Left lung (tissue), 10 donors: ENCODE data around the gene CNBD2. TPM values are rescaled to one million over a fixed set of nuclear protein-coding genes. Genes with fewer than 3 reads are reported as not detected.
"Not testable (repeated sequence)": the region's sequence is repeated elsewhere in the genome, so short reads cannot be mapped to it uniquely, and the experiment has no call there.

ENCODE experiments used
- ATAC-seq: fragments of 200-7000 bp; cut with Tn5 transposase; one replicate; pipeline ENCODE4 v1.9.1; 2020; ENCODE audit warnings: moderate library complexity
- DNase-seq, 4 donors: peaks; one replicate each; pipeline ENCODE4 v3.0.0-alpha.2; 2013 to 2020
- H3K27ac ChIP-seq, 2 donors: fragments of 200-600 bp; sonication (generic) in 1 of 2; one replicate each; pipeline versions ENCODE4 v1.5.0 to v1.8.0; 2020 to 2021
- H3K27me3 ChIP-seq, 2 donors: fragments of 200-600 bp; sonication (generic) in 1 of 2; one replicate each; pipeline versions ENCODE4 v1.5.0 to v1.8.0; 2020 to 2021
- H3K36me3 ChIP-seq, 2 donors: fragments of 200-600 bp; sonication (generic) in 1 of 2; one replicate each; pipeline versions ENCODE4 v1.5.0 to v1.8.0; 2020 to 2021
- H3K4me1 ChIP-seq, 2 donors: fragments of 200-600 bp; one replicate each; pipeline ENCODE4 v1.8.0; 2021
- H3K4me3 ChIP-seq, 2 donors: fragments of 200-600 bp; sonication (generic) in 1 of 2; one replicate each; pipeline versions ENCODE4 v1.5.0 to v1.8.0; 2020 to 2021; ENCODE audit warnings: mild to moderate bottlenecking in 1 of 2
- H3K9me3 ChIP-seq, 2 donors: fragments of 200-600 bp; sonication (generic) in 1 of 2; one replicate each; pipeline versions ENCODE4 v1.5.0 to v1.8.0; 2020 to 2021
- intact Hi-C, 2 donors: fragments of 100-400 bp; cut with DNase I; formaldehyde crosslinking; loops; one replicate each; pipeline versions ENCODE4 v1.11.2 to v1.14.2; 2022
- polyA plus RNA-seq, 6 donors: library from polyadenylated mRNA; unstranded; fragments of 120-200 nt; gene quantifications; one replicate each; pipeline ENCODE4 v1.2.1, GENCODE V29; 2013; ENCODE audit not compliant: insufficient read length in 6 of 6
- total RNA-seq, 2 donors: library from RNA; stranded (reverse); fragmentation: NEBNext Ultra II Directional; extraction: Animal tissue kit (Norgen Biotek cat#: 25700); gene quantifications; one replicate each; pipeline ENCODE4 v1.2.1, GENCODE V29; 2021
- TF ChIP-seq, protein P1 (sequence below), 2 donors: fragments of 200-600 bp; sonication (generic) in 1 of 2; IDR thresholded peaks; one replicate each; pipeline versions ENCODE4 v1.5.0 to v1.8.0; 2021; ENCODE audit warnings: antibody characterized with exemption in 2 of 2
- donor health status: DM: no; HTN: yes; CAD: no.
- donor health status: DM: no; HTN: no; CAD: no.

The CNBD2 gene
- total and polyA plus RNA-seq, 8 donors, result 0.36 to 3.6 (median 0.51) TPM

GRCh38 chr20:36018208-36018988 lies 50.0 kb downstream of the CNBD2 start:
- no peaks in the 10 kb centered on the region for H3K9me3 ChIP-seq
- intact Hi-C loops, result no loop called here
- H3K27me3 ChIP-seq, result no peaks in the 10 kb centered on the region
- H3K4me1 ChIP-seq, result peaks cover 7 to 19% of the 10 kb centered on the region in 2 donors
- DNase-seq (no peak), ATAC-seq (peak; percentile 52)
- H3K27ac ChIP-seq, result peak overlapping the region in 1 of 2 donors; percentile 48
- TF ChIP-seq, protein P1, sequence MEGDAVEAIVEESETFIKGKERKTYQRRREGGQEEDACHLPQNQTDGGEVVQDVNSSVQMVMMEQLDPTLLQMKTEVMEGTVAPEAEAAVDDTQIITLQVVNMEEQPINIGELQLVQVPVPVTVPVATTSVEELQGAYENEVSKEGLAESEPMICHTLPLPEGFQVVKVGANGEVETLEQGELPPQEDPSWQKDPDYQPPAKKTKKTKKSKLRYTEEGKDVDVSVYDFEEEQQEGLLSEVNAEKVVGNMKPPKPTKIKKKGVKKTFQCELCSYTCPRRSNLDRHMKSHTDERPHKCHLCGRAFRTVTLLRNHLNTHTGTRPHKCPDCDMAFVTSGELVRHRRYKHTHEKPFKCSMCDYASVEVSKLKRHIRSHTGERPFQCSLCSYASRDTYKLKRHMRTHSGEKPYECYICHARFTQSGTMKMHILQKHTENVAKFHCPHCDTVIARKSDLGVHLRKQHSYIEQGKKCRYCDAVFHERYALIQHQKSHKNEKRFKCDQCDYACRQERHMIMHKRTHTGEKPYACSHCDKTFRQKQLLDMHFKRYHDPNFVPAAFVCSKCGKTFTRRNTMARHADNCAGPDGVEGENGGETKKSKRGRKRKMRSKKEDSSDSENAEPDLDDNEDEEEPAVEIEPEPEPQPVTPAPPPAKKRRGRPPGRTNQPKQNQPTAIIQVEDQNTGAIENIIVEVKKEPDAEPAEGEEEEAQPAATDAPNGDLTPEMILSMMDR (IDR thresholded peaks at IDR 0.05), result no peak
- no peaks in the 10 kb centered on the region for H3K36me3 ChIP-seq
- H3K4me3 ChIP-seq, result no peak overlapping the region

DNA sequence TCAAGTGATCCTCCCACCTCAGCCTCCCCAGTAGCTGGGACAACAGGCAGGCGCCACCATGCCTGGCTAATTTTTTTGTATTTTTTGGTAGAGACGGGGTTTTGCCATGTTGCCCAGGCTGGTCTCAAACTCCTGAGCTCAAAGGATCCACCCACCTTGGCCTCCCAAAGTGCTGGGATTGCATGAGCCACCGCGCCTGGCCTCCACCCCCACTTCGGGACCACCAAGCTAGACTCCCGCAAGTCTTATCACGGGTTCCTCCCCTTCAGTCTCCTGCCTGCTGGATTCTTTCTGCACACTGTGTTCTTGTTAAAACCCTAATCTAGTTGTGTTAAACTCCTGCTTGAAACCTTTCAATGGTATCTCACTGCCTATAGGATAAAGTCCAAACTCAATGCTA lies 57.7 kb downstream of the CNBD2 start:
- DNase-seq, H3K27me3 ChIP-seq, H3K9me3 ChIP-seq, H3K4me1 ChIP-seq, ATAC-seq, H3K36me3 ChIP-seq, H3K27ac ChIP-seq, intact Hi-C loops, H3K4me3 ChIP-seq: not testable (repeated sequence)

- H3K27ac ChIP-seq, result no peak overlapping the region
- intact Hi-C loops, result no loop called here
- no peaks in the 10 kb centered on the region for H3K9me3 ChIP-seq
- DNase-seq (no peak), ATAC-seq (no peak)
- H3K27me3 ChIP-seq, result no peaks in the 10 kb centered on the region
- H3K4me3 ChIP-seq, result no peak overlapping the region
- no peaks in the 10 kb centered on the region for H3K36me3 ChIP-seq
- TF ChIP-seq, protein P1 (IDR thresholded peaks at IDR 0.05), result no peak
- H3K4me1 ChIP-seq, result no peaks in the 10 kb centered on the region
These were observed 59.9 kb downstream of the CNBD2 start for GRCh38 chr20:36028106-36028808.

DNA sequence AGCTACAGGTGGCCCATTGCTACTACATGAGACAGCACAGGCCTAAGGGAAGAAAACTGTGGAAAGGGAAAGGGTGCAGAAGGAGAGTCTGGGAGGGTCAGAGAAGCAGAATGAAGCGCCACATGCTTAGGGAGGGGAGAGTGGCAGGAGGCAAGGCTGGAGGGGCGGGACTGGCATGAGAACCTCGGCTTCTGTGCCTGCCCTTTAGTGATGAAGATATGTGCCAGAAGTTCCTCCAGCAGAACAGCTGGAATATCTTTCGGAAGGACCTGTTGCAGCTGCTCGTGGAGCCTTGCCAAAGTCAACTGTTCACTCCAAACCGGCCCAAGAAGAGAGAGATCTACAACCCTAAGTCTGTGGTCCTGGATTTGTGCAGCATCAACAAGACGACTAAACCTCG lies 61.8 kb downstream of the CNBD2 start:
- intact Hi-C loops, result no loop called here
- DNase-seq (peak in 1 of 4 donors; percentile 75), ATAC-seq (no peak)
- H3K9me3 ChIP-seq, result no peaks in the 10 kb centered on the region
- H3K4me3 ChIP-seq, result no peak overlapping the region
- no peak overlapping the region for H3K27ac ChIP-seq
- no peaks in the 10 kb centered on the region for H3K36me3 ChIP-seq
- no peaks in the 10 kb centered on the region for H3K4me1 ChIP-seq
- TF ChIP-seq, protein P1 (IDR thresholded peaks at IDR 0.05), result no peak
- no peaks in the 10 kb centered on the region for H3K27me3 ChIP-seq

GRCh38 chr20:36031806-36032205 lies 63.4 kb downstream of the CNBD2 start:
- ATAC-seq (no peak), DNase-seq (no peak)
- TF ChIP-seq, protein P1 (IDR thresholded peaks at IDR 0.05), result no peak
- intact Hi-C loops, result no loop called here
- no peak overlapping the region for H3K27ac ChIP-seq
- H3K4me1 ChIP-seq, result no peaks in the 10 kb centered on the region
- no peaks in the 10 kb centered on the region for H3K9me3 ChIP-seq
- no peak overlapping the region for H3K4me3 ChIP-seq
- H3K27me3 ChIP-seq, result no peaks in the 10 kb centered on the region
- no peaks in the 10 kb centered on the region for H3K36me3 ChIP-seq
